GM12875 (cell line): ENCODE results near the gene LZTR1.

Experiments used
- H3K4me3 ChIP-seq: one replicate; pipeline ENCODE4 v1.5.1; 2011; ENCODE audit warnings: low read depth, low read length, control low read depth
- CTCF ChIP-seq: IDR thresholded peaks from 2 replicates; pipeline ENCODE4 v1.5.1; 2011; ENCODE audit warnings: low read depth, mild to moderate bottlenecking, control low read depth, inconsistent platforms, low read length, moderate library complexity, borderline replicate concordance; ENCODE audit not compliant: insufficient read depth

Gene LZTR1

GRCh38 chr22:20953342-20953608 is 28.8 kb upstream of the LZTR1 start:
- H3K4me3 ChIP-seq: no peak overlapping the region
- no peak for TF ChIP-seq CTCF

GRCh38 chr22:20953668-20954500 is 28.2 kb upstream of the LZTR1 start:
- TF ChIP-seq CTCF: no peak
- H3K4me3 ChIP-seq: no peak overlapping the region

GRCh38 chr22:20955548-20955947 is 26.5 kb upstream of the LZTR1 start:
- no peak for TF ChIP-seq CTCF
- H3K4me3 ChIP-seq: no peak overlapping the region

- TF ChIP-seq CTCF: no peak
- peak overlapping the region; percentile 55 for H3K4me3 ChIP-seq
Measured at GRCh38 chr22:20956258-20957101, 25.6 kb upstream of the LZTR1 start.

- peak overlapping the region; percentile 55 for H3K4me3 ChIP-seq
- TF ChIP-seq CTCF: no peak
Measured at GRCh38 chr22:20957102-20957682, 24.9 kb upstream of the LZTR1 start.

GRCh38 chr22:20957683-20958431 is 24.2 kb upstream of the LZTR1 start:
- TF ChIP-seq CTCF: no peak
- peak overlapping the region; percentile 55 for H3K4me3 ChIP-seq
